ENCODE data around the gene TRIM33.

The TRIM33 gene

DNA sequence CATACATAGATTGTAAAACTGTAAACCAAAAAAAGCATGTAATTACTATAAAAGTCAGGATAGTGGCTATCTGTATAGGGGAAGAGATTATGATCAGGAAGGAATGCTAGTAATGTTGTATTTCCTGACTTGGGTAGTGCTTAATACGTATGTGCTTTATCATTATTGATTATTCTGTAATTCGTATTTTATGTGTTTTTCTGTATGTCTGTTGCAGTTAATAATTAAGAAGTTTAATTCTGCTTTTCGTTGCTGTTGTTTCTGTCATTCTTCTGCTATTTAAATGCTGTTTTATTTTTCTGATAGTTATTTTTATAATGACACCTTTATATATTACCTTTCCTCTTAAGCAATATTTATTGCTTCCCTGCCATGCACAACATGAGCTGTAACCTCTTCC lies 29.3 kb upstream of the TRIM33 start:
- Histone ChIP-seq H3K27me3 (no peaks in the 10 kb centered on the region), H3K4me3 (ENCODE audit: low read depth, low read length) (no peak overlapping the region), H3K36me3 (no peaks in the 10 kb centered on the region), H3K9me3 (no peaks in the 10 kb centered on the region), H3K4me1 (no peaks in the 10 kb centered on the region)
- TF ChIP-seq CTCF (IDR thresholded peaks at IDR 0.05; ENCODE audit: low read depth, low read length) = no peak
- no peak for DNase-seq

GRCh38 chr1:114536043-114536442 lies 25.0 kb upstream of the TRIM33 start:
- no peak for TF ChIP-seq CTCF (IDR thresholded peaks at IDR 0.05; ENCODE audit: low read depth, low read length)
- H3K27me3 ChIP-seq = no peaks in the 10 kb centered on the region
- no peaks in the 10 kb centered on the region for H3K36me3 ChIP-seq
- no peaks in the 10 kb centered on the region for H3K4me1 ChIP-seq
- no peak for DNase-seq
- H3K4me3 ChIP-seq (ENCODE audit: low read depth, low read length) = no peak overlapping the region
- H3K9me3 ChIP-seq = no peaks in the 10 kb centered on the region

GRCh38 chr1:114535401-114535800 lies 24.4 kb upstream of the TRIM33 start:
- Histone ChIP-seq H3K36me3 (no peaks in the 10 kb centered on the region), H3K4me3 (ENCODE audit: low read depth, low read length) (no peak overlapping the region), H3K4me1 (no peaks in the 10 kb centered on the region), H3K9me3 (no peaks in the 10 kb centered on the region), H3K27me3 (no peaks in the 10 kb centered on the region)
- DNase-seq = no peak
- no peak for TF ChIP-seq CTCF (IDR thresholded peaks at IDR 0.05; ENCODE audit: low read depth, low read length)

GRCh38 chr1:114531094-114531493 lies 20.1 kb upstream of the TRIM33 start:
- H3K36me3 ChIP-seq = no peaks in the 10 kb centered on the region
- no peaks in the 10 kb centered on the region for H3K4me1 ChIP-seq
- TF ChIP-seq CTCF (IDR thresholded peaks at IDR 0.05; ENCODE audit: low read depth, low read length) = no peak
- no peak for DNase-seq
- no peaks in the 10 kb centered on the region for H3K9me3 ChIP-seq
- no peak overlapping the region for H3K4me3 ChIP-seq (ENCODE audit: low read depth, low read length)
- no peaks in the 10 kb centered on the region for H3K27me3 ChIP-seq

DNA sequence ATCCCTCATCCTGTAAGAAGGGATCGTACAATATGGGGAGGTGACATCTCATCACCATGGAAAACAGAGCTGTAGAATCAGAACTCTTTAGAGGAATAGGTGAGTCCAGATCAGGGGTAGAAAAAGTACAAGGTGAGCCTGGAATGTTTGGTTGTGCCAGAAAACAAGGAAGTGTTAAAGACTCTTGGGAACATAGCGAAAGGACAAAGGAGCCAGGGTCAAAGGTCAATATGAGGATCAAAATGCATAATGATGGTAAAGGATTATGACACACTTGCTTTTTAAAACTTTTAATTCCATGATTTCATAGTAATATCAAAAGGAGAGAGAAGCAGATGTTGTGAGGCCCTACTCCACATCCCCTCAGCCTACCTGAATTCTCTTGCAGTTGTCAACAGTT lies 19.2 kb upstream of the TRIM33 start:
- Histone ChIP-seq H3K36me3 (no peaks in the 10 kb centered on the region), H3K4me3 (ENCODE audit: low read depth, low read length) (no peak overlapping the region), H3K27me3 (no peaks in the 10 kb centered on the region), H3K4me1 (no peaks in the 10 kb centered on the region), H3K9me3 (no peaks in the 10 kb centered on the region)
- TF ChIP-seq CTCF (IDR thresholded peaks at IDR 0.05; ENCODE audit: low read depth, low read length) = no peak
- DNase-seq = no peak

DNA sequence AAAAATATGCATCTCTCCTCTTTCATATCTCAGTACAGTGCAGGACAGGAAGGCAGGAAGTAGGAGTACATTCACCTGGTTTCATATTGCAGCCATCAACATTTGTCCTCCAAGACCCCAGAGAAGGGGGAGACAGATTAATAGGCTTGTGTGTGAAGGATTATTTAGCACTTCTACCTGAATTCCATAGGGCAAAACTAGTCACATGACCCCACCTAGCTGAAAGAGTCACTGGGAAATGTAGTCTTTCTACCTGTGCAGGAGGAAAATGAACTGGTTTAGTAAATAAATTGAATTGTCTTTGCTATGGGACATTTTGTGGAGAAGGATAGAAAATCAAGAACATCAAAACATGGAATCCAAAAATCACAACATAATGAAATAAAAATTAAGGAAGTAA lies 13.9 kb upstream of the TRIM33 start:
- TF ChIP-seq CTCF (IDR thresholded peaks at IDR 0.05; ENCODE audit: low read depth, low read length) = no peak
- Histone ChIP-seq H3K36me3 (no peaks in the 10 kb centered on the region), H3K27me3 (no peaks in the 10 kb centered on the region), H3K9me3 (no peaks in the 10 kb centered on the region), H3K4me3 (ENCODE audit: low read depth, low read length) (no peak overlapping the region), H3K4me1 (no peaks in the 10 kb centered on the region)
- DNase-seq = no peak

Measured in BE2C (cell line).